H1 (cell line): Measurements from ENCODE around the gene GCFC2. TPM values are rescaled to one million over a fixed set of nuclear protein-coding genes. Genes with fewer than 3 reads are reported as not detected.
A peak's percentile ranks its signal among the peaks of the same experiment; 100 is the strongest.

ENCODE experiments used
- CHD2 ChIP-seq: IDR thresholded peaks from 2 replicates; pipeline ENCODE4 v1.6.1; 2012; ENCODE audit warnings: low read length, improper control_type of control experiment
- CREB1 ChIP-seq: IDR thresholded peaks from 2 replicates; pipeline ENCODE4 v1.6.1; 2012; ENCODE audit warnings: inconsistent platforms
- E2F6 ChIP-seq: IDR thresholded peaks from 2 replicates; pipeline ENCODE4 v1.6.1; 2012; ENCODE audit warnings: inconsistent platforms
- HDAC2 ChIP-seq, 2 experiments: fragments of 300-600 bp in 1 of 2; sonication (generic) in 1 of 2; IDR thresholded peaks; 2 replicates each; pipeline ENCODE4 v1.6.1; 2011 to 2012; ENCODE audit warnings: low read depth in 2 of 2, low read length in 2 of 2, mild to moderate bottlenecking in 2 of 2, moderate library complexity in 2 of 2, borderline replicate concordance in 1 of 2, inconsistent platforms in 1 of 2
- KDM4A ChIP-seq: IDR thresholded peaks from one replicate; pipeline ENCODE4 v1.7.1; 2012; ENCODE audit warnings: low read depth, mild to moderate bottlenecking, moderate library complexity, low read length, inconsistent platforms; ENCODE audit not compliant: severe bottlenecking
- KDM5A ChIP-seq: fragments of 200-600 bp; IDR thresholded peaks from 2 replicates; pipeline ENCODE4 v1.7.1; 2012; ENCODE audit warnings: mild to moderate bottlenecking, low read length, inconsistent platforms, mixed read lengths
- POLR2A ChIP-seq, 2 experiments: IDR thresholded peaks; 1 replicate in 1 of 2; 2 replicates in 1 of 2; pipeline ENCODE4 v1.6.1; 2011; ENCODE audit warnings: low read depth in 2 of 2, low read length in 2 of 2, mild to moderate bottlenecking in 2 of 2; ENCODE audit errors: control extremely low read depth in 1 of 2
- POLR2AphosphoS5 ChIP-seq: IDR thresholded peaks from 2 replicates; pipeline ENCODE4 v1.6.1; 2011; ENCODE audit warnings: low read depth, low read length
- RAD21 ChIP-seq, 2 experiments: IDR thresholded peaks in 1 of 2; conservative IDR thresholded peaks in 1 of 2; 2 replicates each; pipeline ENCODE4 v1.6.1; 2011; ENCODE audit warnings: low read depth in 2 of 2, low read length in 2 of 2, improper control_type of control experiment in 1 of 2, inconsistent platforms in 1 of 2, mild to moderate bottlenecking in 1 of 2, moderate library complexity in 1 of 2
- SAP30 ChIP-seq: fragments of 300-600 bp; sonication (generic); IDR thresholded peaks from 2 replicates; pipeline ENCODE4 v1.7.1; 2012; ENCODE audit warnings: low read length, moderate library complexity, mild to moderate bottlenecking, inconsistent platforms; ENCODE audit not compliant: insufficient read depth, insufficient replicate concordance
- SIN3A ChIP-seq, 2 experiments: IDR thresholded peaks in 1 of 2; conservative IDR thresholded peaks in 1 of 2; 2 replicates each; pipeline ENCODE4 v1.6.1; 2011 to 2012; ENCODE audit warnings: low read length in 2 of 2, improper control_type of control experiment in 1 of 2, low read depth in 1 of 2, mild to moderate bottlenecking in 1 of 2
- SP1 ChIP-seq: IDR thresholded peaks from 2 replicates; pipeline ENCODE4 v1.6.1; 2011; ENCODE audit warnings: low read depth, low read length
- SUZ12 ChIP-seq: fragments of 200-600 bp; sonication (generic); IDR thresholded peaks from 2 replicates; pipeline ENCODE4 v1.6.1; 2012; ENCODE audit warnings: mild to moderate bottlenecking, inconsistent platforms, low read length, moderate library complexity, mixed read lengths
- TAF7 ChIP-seq: optimal IDR thresholded peaks from 2 replicates; pipeline ENCODE3; 2011; ENCODE audit warnings: low read depth, mild to moderate bottlenecking, inconsistent platforms, low read length, moderate library complexity, borderline replicate concordance
- USF2 ChIP-seq: IDR thresholded peaks from 2 replicates; pipeline ENCODE4 v1.6.1; 2011; ENCODE audit warnings: low read length, improper control_type of control experiment
- YY1 ChIP-seq: IDR thresholded peaks from 2 replicates; pipeline ENCODE4 v1.6.1; 2011; ENCODE audit warnings: low read depth, mild to moderate bottlenecking, low read length
- polyA plus RNA-seq, 7 experiments: library from polyadenylated mRNA; depleted of rRNA in 3 of 7; stranded (reverse) in 5 of 7; unstranded in 2 of 7; fragments of >200 nt in 5 of 7; fragments of 200-250 nt in 2 of 7; gene quantifications; 1 replicate in 5 of 7; 2 replicates in 1 of 7; 4 replicates in 1 of 7; pipeline versions ENCODE4 v1.2.1 to v1.2.3, GENCODE V29; 2011 to 2013; ENCODE audit warnings: missing spikeins in 2 of 7, mixed read lengths in 2 of 7
- total RNA-seq: library from RNA; stranded (reverse); fragmentation: NEBNext Ultra II Directional; extraction: Animal tissue kit (Norgen Biotek cat#: 25700); gene quantifications from 2 replicates; pipeline ENCODE4 v1.2.1, GENCODE V29; 2021
- TF ChIP-seq, protein P1 (sequence below), 3 experiments: IDR thresholded peaks; 1 replicate in 2 of 3; 2 replicates in 1 of 3; pipeline versions ENCODE4 v1.5.1 to v1.6.1; 2011; ENCODE audit warnings: low read length in 3 of 3, mild to moderate bottlenecking in 3 of 3, inconsistent platforms in 2 of 3, low read depth in 1 of 3, moderate library complexity in 1 of 3; ENCODE audit not compliant: insufficient read depth in 1 of 3; ENCODE audit errors: control extremely low read depth in 1 of 3
- TF ChIP-seq, protein P2 (sequence below): IDR thresholded peaks from 2 replicates; pipeline ENCODE4 v1.6.1; 2012; ENCODE audit warnings: inconsistent platforms

Gene GCFC2
- total and polyA plus RNA-seq, 2 of the 8 experiments (the other 6 are each of a cell fraction or from before 2014, with no cell fraction given), result 5.6 to 19.1 TPM

DNA sequence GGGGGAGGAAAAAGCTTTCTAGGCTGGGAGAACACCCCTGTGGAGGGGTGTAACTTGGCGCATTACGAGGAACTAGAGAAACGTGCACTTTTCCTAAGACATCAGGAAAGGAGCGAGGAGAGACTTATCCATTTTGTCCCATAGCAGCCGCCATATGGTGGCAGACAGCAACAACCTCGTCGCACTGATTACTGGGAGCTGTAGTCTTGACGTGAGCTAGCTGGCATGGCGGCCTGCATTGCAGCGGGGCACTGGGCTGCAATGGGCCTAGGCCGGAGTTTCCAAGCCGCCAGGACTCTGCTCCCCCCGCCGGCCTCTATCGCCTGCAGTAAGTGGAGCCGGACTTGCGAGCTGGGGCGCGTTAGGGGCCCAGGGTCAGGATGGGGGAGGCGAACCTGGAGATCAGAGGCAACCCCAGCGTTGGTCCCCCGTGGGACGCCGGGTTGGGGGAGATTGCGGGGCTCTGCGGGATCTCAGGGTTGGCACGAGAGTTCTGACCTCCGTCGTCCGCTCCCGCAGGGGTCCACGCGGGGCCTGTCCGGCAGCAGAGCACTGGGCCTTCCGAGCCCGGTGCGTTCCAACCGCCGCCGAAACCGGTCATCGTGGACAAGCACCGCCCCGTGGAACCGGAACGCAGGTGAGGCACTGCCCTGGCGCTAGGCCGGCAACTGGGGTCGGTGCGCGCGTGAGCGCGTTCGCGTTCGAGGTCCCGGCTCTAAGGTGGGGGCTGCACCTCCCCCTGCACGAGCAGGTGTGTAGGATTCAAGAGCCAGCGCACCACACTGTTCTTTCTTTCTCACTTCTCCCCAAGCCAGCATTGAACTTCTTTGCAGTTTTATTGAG lies 63.9 kb downstream of the GCFC2 start, which contains the start of gene MRPL19 (continued):
- TF ChIP-seq, protein P1, sequence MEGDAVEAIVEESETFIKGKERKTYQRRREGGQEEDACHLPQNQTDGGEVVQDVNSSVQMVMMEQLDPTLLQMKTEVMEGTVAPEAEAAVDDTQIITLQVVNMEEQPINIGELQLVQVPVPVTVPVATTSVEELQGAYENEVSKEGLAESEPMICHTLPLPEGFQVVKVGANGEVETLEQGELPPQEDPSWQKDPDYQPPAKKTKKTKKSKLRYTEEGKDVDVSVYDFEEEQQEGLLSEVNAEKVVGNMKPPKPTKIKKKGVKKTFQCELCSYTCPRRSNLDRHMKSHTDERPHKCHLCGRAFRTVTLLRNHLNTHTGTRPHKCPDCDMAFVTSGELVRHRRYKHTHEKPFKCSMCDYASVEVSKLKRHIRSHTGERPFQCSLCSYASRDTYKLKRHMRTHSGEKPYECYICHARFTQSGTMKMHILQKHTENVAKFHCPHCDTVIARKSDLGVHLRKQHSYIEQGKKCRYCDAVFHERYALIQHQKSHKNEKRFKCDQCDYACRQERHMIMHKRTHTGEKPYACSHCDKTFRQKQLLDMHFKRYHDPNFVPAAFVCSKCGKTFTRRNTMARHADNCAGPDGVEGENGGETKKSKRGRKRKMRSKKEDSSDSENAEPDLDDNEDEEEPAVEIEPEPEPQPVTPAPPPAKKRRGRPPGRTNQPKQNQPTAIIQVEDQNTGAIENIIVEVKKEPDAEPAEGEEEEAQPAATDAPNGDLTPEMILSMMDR (IDR thresholded peaks at IDR 0.05; ENCODE audit: control extremely low read depth in 1 of 3, insufficient read depth in 1 of 3, low read depth in 1 of 3, low read length in 3 of 3), result 0 out of 4 replicates have a peak, but pooled peaks of 1 of the 3 experiments have one; percentile 13
- TF ChIP-seq SUZ12, result no peak
- peak; percentile 57 for TF ChIP-seq TAF7
- peak; percentile 83 for TF ChIP-seq CREB1
- TF ChIP-seq, protein P2, sequence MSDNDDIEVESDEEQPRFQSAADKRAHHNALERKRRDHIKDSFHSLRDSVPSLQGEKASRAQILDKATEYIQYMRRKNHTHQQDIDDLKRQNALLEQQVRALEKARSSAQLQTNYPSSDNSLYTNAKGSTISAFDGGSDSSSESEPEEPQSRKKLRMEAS, result peak; percentile 45
- no peak for TF ChIP-seq USF2
- no peak for TF ChIP-seq E2F6
- TF ChIP-seq KDM5A, result 0 out of 2 replicates have a peak, but pooled peaks have one; percentile 41
- peak; percentile 75 for TF ChIP-seq POLR2AphosphoS5
- TF ChIP-seq SP1, result no peak
- TF ChIP-seq KDM4A, result peak; percentile 88
- peak; percentile 64 for TF ChIP-seq CHD2
- TF ChIP-seq HDAC2 (IDR thresholded peaks at IDR 0.05; ENCODE audit: borderline replicate concordance in 1 of 2, low read depth in 2 of 2, low read length in 2 of 2), result 0 out of 4 replicates have a peak, but pooled peaks of 1 of the 2 experiments have one; percentile 28
- peak; percentile 13 to 58; a peak in 1 of 4 replicates for TF ChIP-seq SIN3A (conservative IDR thresholded peaks at IDR 0.05 in 1 of 2, IDR thresholded peaks at IDR 0.05 in 1 of 2; ENCODE audit: low read depth in 1 of 2, low read length in 2 of 2)
- no peak for TF ChIP-seq RAD21 (IDR thresholded peaks at IDR 0.05 in 1 of 2, conservative IDR thresholded peaks at IDR 0.05 in 1 of 2; ENCODE audit: low read depth in 2 of 2, low read length in 2 of 2)
- no peak for TF ChIP-seq SAP30
- peak; percentile 98 for TF ChIP-seq YY1
- TF ChIP-seq POLR2A (IDR thresholded peaks at IDR 0.05; ENCODE audit: control extremely low read depth in 1 of 2, low read depth in 2 of 2, low read length in 2 of 2), result peak; percentile 78 to 84
